Testis (tissue), 5 donors: ENCODE measurements around the gene PRRT1B. TPM values are rescaled to one million over a fixed set of nuclear protein-coding genes. Genes with fewer than 3 reads are reported as not detected.

Experiments
- DNase-seq: peaks from one replicate; pipeline ENCODE4 v3.0.0-alpha.2; 2019
- H3K27ac ChIP-seq, 2 donors: fragments of 200-600 bp; sonication (generic); one replicate each; pipeline ENCODE4 v1.5.1; 2019
- H3K27me3 ChIP-seq: fragments of 200-600 bp; sonication (generic); one replicate; pipeline ENCODE4 v1.5.1; 2019
- H3K36me3 ChIP-seq: fragments of 200-600 bp; sonication (generic); one replicate; pipeline ENCODE4 v1.5.1; 2017; ENCODE audit warnings: low read depth; ENCODE audit errors: missing control alignments
- H3K4me1 ChIP-seq: fragments of 200-600 bp; sonication (generic); one replicate; pipeline ENCODE4 v1.5.1; 2019
- H3K4me3 ChIP-seq, 2 donors: fragments of 200-600 bp; sonication (generic); one replicate each; pipeline ENCODE4 v1.5.1; 2017 to 2019
- H3K9me3 ChIP-seq: fragments of 200-600 bp; sonication (generic); one replicate; pipeline ENCODE4 v1.5.1; 2017
- CTCF ChIP-seq, 3 experiments: fragments of 450-650 bp in 2 of 3; fragments of 200-600 bp in 1 of 3; sonication (generic) in 1 of 3; IDR thresholded peaks; one replicate each; pipeline ENCODE4 v1.5.1; 2016 to 2019; ENCODE audit warnings: antibody characterized with exemption in 3 of 3, mild to moderate bottlenecking in 2 of 3, moderate library complexity in 1 of 3
- POLR2A ChIP-seq: fragments of 450-650 bp; IDR thresholded peaks from one replicate; pipeline ENCODE4 v1.6.1; 2017; ENCODE audit warnings: antibody characterized with exemption, mild to moderate bottlenecking, moderate library complexity
- WGBS, 2 donors: methylation state at CpG; one replicate each; pipeline ENCODE4 v1.1.5; 2018; 5-methylcytosine and 5-hydroxymethylcytosine counted together
- intact Hi-C: fragments of 100-400 bp; cut with DNase I; formaldehyde crosslinking; loops from one replicate; pipeline ENCODE4 v1.15.1; 2023; ENCODE audit warnings: low total_unique reads
- long read RNA-seq, 2 donors: transcript quantifications; one replicate each; lab custom pipeline, GENCODE V29; 2026
- polyA plus RNA-seq: library from polyadenylated mRNA; stranded (reverse); fragments of 350-450 nt; fragmentation: Illumina TruSeq; extraction: RNeasy Lipid Tissue Mini Kit (QIAGEN cat#74804); gene quantifications from one replicate; pipeline ENCODE4 v1.2.3, GENCODE V29; 2014; ENCODE audit warnings: low read depth, low replicate concordance; ENCODE audit not compliant: insufficient read depth
- total RNA-seq, 2 donors: library from RNA; depleted of rRNA; stranded (reverse); fragments of >200 nt; gene quantifications; one replicate each; pipeline ENCODE4 v1.2.3, GENCODE V29; 2016

Gene PRRT1B
- under 1 TPM in 1 of 2 donors, not detected in 1; 0.47 TPM for total RNA-seq
- not detected for polyA plus RNA-seq
- long read RNA-seq, donor 1: 0 reads
- long read RNA-seq, donor 2: 0 reads

DNA sequence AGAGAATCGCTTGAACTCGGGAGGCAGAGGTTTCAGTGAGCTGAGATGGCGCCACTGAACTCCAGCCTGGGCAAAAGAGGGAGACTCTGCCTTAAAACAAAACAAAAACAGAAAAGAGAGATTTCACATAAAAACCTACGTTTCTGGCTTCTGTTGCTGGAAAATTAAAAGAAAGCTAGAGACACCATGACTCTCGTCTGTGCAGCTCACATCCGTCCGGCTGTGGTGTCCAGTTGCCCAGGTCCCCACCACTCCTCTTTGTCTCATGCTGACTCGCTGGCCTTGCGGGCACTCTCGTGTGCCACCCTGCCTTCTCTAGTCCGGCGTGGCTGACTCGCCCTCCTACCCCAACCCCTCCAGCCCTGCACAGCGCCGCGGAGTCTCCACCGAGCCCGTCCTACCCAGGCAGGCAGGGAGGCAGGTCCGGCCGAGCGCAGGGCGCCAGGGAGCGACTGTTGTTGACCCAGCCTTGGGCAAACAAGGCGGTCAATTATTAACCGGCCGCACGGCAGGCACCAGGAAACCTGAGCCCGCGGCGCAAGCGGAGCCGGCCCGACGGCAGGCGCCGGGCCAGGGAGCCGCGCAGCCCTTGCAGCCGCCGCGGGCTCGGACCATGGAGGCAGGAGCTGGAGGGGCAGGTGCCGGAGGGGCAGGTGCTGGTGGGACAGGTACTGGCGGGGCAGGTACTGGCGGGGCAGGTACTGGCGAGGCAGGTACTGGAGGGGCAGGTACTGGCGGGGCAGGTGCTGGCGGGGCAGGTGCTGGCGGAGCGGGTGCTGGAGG is at the start of gene PRRT1B:
Gene PRRT1B, plus strand, starts transcription at position 521 of the 783 bp plus-strand sequence. Its CDS starts 93 bp downstream, at position 614.
- intact Hi-C loops: no loop called here
- DNase-seq: no peak
- H3K9me3 ChIP-seq: no peaks in the 10 kb centered on the region
- H3K36me3 ChIP-seq: no peaks in the 10 kb centered on the region
- H3K4me3 ChIP-seq: peak within 1 kb of the TSS in 1 of 2 donors; percentile 18
- TF ChIP-seq CTCF (IDR thresholded peaks at IDR 0.05) (no peak), POLR2A (no peak)
- H3K27ac ChIP-seq: no peak within 1 kb of the TSS
- 22 to 41% methylated on average over 15 to 43 of the region's 50 CpGs for WGBS, 2 donors
- H3K27me3 ChIP-seq: no peaks in the 10 kb centered on the region
- H3K4me1 ChIP-seq: peaks cover 4% of the 10 kb centered on the region

- Histone ChIP-seq H3K36me3 (no peaks in the 10 kb centered on the region), H3K4me3 (no peak overlapping the region), H3K9me3 (no peaks in the 10 kb centered on the region), H3K4me1 (no peaks in the 10 kb centered on the region), H3K27ac (no peak overlapping the region), H3K27me3 (no peaks in the 10 kb centered on the region)
- WGBS, 2 donors: 70 to 82% methylated on average over 14 to 19 of the region's 22 CpGs
- TF ChIP-seq CTCF (IDR thresholded peaks at IDR 0.05) (no peak), POLR2A (no peak)
- intact Hi-C loops: no loop called here
- no peak for DNase-seq
These were observed 49.5 kb upstream of the PRRT1B start for GRCh38 chr9:131495785-131496184.

GRCh38 chr9:131496844-131497405 is 48.4 kb upstream of the PRRT1B start:
- DNase-seq: no peak
- Histone ChIP-seq H3K27ac (no peak overlapping the region), H3K9me3 (no peaks in the 10 kb centered on the region), H3K27me3 (no peaks in the 10 kb centered on the region), H3K4me1 (no peaks in the 10 kb centered on the region), H3K36me3 (no peaks in the 10 kb centered on the region), H3K4me3 (no peak overlapping the region)
- 69 to 76% methylated on average over 7 to 10 of the region's 10 CpGs for WGBS, 2 donors
- intact Hi-C loops: no loop called here
- no peak for TF ChIP-seq CTCF (IDR thresholded peaks at IDR 0.05)
- no peak for TF ChIP-seq POLR2A

DNA sequence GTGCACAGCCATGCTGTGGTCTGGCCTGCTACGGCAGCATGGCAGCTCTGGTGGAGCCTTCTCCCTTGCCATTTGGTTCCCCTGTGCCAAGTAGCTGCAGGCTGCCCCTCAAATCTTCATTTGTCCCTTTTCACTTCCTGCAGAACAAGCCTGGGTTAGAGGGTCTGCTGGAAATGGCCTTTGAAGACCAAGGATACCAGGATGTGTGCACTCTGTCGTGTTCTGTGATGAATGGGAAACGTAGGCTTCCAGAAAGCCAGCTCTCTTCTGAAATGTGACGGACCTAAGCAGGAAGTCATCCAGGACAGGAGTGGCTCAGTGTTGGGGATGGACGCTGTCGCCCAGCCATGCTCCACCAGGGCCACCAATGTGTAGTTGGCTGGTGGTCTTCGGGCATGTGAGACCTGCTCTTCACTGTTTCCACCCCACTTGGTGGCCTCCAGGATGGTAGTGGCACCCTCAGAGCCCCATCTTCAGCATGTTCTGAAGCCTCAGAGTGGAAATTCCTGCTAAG is 46.0 kb upstream of the PRRT1B start:
- H3K27me3 ChIP-seq: no peaks in the 10 kb centered on the region
- no peak overlapping the region for H3K27ac ChIP-seq
- WGBS, 2 donors: 81% methylated on average over 6 to 7 of the region's 7 CpGs
- TF ChIP-seq POLR2A: no peak
- TF ChIP-seq CTCF (IDR thresholded peaks at IDR 0.05): no peak
- intact Hi-C loops: no loop called here
- H3K9me3 ChIP-seq: no peaks in the 10 kb centered on the region
- no peak for DNase-seq
- peaks cover 7% of the 10 kb centered on the region for H3K4me1 ChIP-seq
- H3K36me3 ChIP-seq: no peaks in the 10 kb centered on the region
- no peak overlapping the region for H3K4me3 ChIP-seq
